Esophagus squamous epithelium (tissue), 5 donors: Measurements from ENCODE around the gene MYH7B. TPM values are rescaled to one million over a fixed set of nuclear protein-coding genes. Genes with fewer than 3 reads are reported as not detected.

Source experiments
- DNase-seq: peaks from one replicate; lab custom pipeline; 2025; lab: John Stamatoyannopoulos, UW
- H3K27ac ChIP-seq, 4 donors: fragments of 200-600 bp; sonication (generic); one replicate each; pipeline ENCODE4 v1.5.1; 2016 to 2019; ENCODE audit warnings: mild to moderate bottlenecking in 1 of 4
- H3K27me3 ChIP-seq, 4 donors: fragments of 200-600 bp; sonication (generic); 1 replicate in 3 of 4; 2 replicates in 1 of 4; pipeline versions ENCODE4 v1.5.1 to v1.6.0; 2017 to 2021; ENCODE audit warnings: antibody characterized with exemption in 1 of 4
- H3K36me3 ChIP-seq, 3 donors: fragments of 200-600 bp; sonication (generic); one replicate each; pipeline ENCODE4 v1.5.1; 2016 to 2019
- H3K4me1 ChIP-seq, 3 donors: fragments of 200-600 bp; sonication (generic); one replicate each; pipeline ENCODE4 v1.5.1; 2017 to 2019
- H3K4me3 ChIP-seq, 4 donors: fragments of 200-600 bp; sonication (generic); 1 replicate in 3 of 4; 2 replicates in 1 of 4; pipeline ENCODE4 v1.5.1; 2016 to 2019; ENCODE audit warnings: mild to moderate bottlenecking in 2 of 4, moderate library complexity in 1 of 4
- H3K9me3 ChIP-seq, 3 donors: fragments of 200-600 bp; sonication (generic); one replicate each; pipeline ENCODE4 v1.5.1; 2016 to 2019
- POLR2A ChIP-seq, 4 donors: fragments of 450-650 bp; IDR thresholded peaks; one replicate each; pipeline ENCODE4 v1.6.1; 2017; ENCODE audit warnings: antibody characterized with exemption in 4 of 4, mild to moderate bottlenecking in 4 of 4, moderate library complexity in 3 of 4
- WGBS, 2 donors: methylation state at CpG; one replicate each; pipeline ENCODE4 v1.1.5; 2018; 5-methylcytosine and 5-hydroxymethylcytosine counted together
- intact Hi-C: fragments of 100-400 bp; cut with DNase I; formaldehyde crosslinking; loops from one replicate; pipeline ENCODE4 v1.15.0; 2022
- total RNA-seq, 4 donors: library from RNA; depleted of rRNA; stranded (reverse); fragments of >200 nt; gene quantifications; one replicate each; pipeline ENCODE4 v1.1.0, GENCODE V29; 2016
- TF ChIP-seq, protein P1 (sequence below), 6 experiments: fragments of 450-650 bp in 4 of 6; fragments of 200-600 bp in 2 of 6; sonication (generic) in 2 of 6; IDR thresholded peaks; one replicate each; pipeline ENCODE4 v1.5.1; 2016 to 2019; ENCODE audit warnings: antibody characterized with exemption in 6 of 6, mild to moderate bottlenecking in 4 of 6, moderate library complexity in 4 of 6
- donor health status: DM: yes; HTN: yes; CAD: no.

The MYH7B gene
- total RNA-seq, 4 donors from 2014 or later, result 0.19 TPM; not detected in 3

DNA sequence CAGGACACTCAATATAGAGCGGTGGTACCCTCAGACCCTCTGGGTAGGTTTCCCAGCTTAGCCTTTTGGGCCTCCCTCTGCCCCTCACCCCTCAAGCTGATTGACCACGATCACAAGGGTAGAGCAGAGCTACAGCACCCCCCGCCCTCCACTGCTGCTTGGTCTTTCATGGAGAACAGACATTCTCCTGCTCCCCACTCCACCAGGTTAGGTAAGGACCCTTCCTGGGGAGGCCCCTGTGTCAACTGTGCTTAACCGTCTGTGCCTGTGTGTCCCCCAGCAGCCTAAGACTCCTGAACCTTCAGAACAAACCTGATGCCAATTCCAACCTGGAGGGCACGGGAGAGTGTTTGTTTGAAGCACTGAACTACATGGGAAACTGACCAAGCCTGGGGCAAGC lies 11.8 kb downstream of the MYH7B start:
- Histone ChIP-seq H3K4me1 (no peaks in the 10 kb centered on the region), H3K9me3 (no peaks in the 10 kb centered on the region), H3K27ac (no peak overlapping the region), H3K4me3 (no peak overlapping the region), H3K27me3 (no peaks in the 10 kb centered on the region), H3K36me3 (no peaks in the 10 kb centered on the region)
- WGBS, 2 donors, result 66 to 80% methylated on average over 1 to 2 of the region's 5 CpGs
- no peak for DNase-seq
- TF ChIP-seq, protein P1, sequence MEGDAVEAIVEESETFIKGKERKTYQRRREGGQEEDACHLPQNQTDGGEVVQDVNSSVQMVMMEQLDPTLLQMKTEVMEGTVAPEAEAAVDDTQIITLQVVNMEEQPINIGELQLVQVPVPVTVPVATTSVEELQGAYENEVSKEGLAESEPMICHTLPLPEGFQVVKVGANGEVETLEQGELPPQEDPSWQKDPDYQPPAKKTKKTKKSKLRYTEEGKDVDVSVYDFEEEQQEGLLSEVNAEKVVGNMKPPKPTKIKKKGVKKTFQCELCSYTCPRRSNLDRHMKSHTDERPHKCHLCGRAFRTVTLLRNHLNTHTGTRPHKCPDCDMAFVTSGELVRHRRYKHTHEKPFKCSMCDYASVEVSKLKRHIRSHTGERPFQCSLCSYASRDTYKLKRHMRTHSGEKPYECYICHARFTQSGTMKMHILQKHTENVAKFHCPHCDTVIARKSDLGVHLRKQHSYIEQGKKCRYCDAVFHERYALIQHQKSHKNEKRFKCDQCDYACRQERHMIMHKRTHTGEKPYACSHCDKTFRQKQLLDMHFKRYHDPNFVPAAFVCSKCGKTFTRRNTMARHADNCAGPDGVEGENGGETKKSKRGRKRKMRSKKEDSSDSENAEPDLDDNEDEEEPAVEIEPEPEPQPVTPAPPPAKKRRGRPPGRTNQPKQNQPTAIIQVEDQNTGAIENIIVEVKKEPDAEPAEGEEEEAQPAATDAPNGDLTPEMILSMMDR (IDR thresholded peaks at IDR 0.05), result no peak
- no peak for TF ChIP-seq POLR2A (IDR thresholded peaks at IDR 0.05)
- intact Hi-C loops, result no loop called here

DNA sequence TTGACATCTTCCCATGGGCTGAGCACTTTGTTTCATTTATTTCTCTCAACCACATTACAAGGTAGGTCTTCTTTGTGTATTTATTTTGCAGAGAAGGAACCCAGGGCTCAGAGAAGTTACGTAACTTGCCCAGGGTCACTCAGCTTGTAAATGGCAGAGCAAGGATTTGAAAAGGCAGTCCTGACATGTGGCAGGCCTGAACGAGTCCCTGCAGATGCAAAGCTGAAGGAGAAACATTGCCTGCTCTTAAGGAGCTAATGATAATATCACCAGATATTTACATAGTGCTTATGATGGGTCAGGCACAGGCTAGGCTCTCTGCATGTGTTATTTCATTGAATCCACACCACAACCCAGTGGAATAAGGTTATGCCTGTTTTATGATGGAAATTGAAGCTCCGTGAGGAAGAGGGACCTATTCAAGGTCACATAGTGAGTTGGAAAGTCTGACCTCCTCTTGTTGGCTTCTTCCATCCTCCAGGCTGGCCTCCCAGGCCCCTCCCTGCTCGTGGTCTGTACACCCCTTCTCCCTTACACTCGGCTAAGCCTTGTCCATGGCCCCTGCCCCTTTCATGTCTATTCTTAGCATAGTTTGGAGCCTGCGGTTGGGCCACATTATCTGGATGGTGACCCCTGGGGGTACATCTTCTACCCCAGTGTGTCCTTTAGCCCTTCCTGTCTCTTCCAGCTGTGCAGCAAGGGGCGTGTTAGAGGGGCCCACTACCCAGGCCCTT lies 12.5 kb downstream of the MYH7B start:
- intact Hi-C loops, result no loop called here
- DNase-seq, result no peak
- Histone ChIP-seq H3K4me3 (no peak overlapping the region), H3K27ac (no peak overlapping the region), H3K36me3 (no peaks in the 10 kb centered on the region), H3K9me3 (no peaks in the 10 kb centered on the region), H3K27me3 (no peaks in the 10 kb centered on the region), H3K4me1 (no peaks in the 10 kb centered on the region)
- WGBS, 2 donors, result 62 to 66% methylated on average over 6 to 7 of the region's 7 CpGs
- TF ChIP-seq, protein P1 (IDR thresholded peaks at IDR 0.05), result no peak
- TF ChIP-seq POLR2A (IDR thresholded peaks at IDR 0.05), result no peak

DNA sequence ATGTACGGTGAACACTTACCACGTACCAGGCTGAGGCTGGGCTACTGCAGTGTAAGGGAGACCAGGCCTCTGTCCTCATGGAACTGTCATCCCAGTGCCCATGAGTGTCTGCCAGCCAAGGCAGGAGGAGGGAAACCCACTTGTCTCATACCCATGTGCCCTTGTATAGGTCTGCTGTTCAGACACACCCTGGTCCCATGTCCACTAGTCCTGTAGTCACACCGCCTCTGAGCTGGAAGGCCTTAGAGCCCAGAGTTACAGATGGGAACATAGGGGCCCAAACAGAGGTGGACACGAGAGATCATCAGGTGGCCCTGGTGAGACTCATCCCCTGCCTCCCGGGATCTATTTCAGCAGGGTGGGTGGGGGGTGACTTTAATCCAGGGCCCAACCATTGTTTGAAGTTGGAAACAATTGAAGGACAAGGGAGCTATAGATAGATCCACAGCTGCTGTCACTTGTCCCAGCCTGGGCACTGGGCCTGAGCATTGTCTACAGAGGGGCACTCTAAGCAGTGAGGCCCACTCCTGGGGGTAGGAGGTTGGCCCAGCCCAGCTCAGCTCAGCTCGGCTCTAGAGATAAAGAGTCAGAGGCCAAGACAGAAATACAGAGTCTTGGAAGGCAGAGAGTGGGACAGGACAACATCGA lies 14.6 kb downstream of the MYH7B start:
- DNase-seq, result no peak
- no peaks in the 10 kb centered on the region for H3K4me1 ChIP-seq
- H3K27me3 ChIP-seq, result no peaks in the 10 kb centered on the region
- H3K4me3 ChIP-seq, result no peak overlapping the region
- intact Hi-C loops, result no loop called here
- H3K9me3 ChIP-seq, result no peaks in the 10 kb centered on the region
- TF ChIP-seq, protein P1 (IDR thresholded peaks at IDR 0.05), result no peak
- TF ChIP-seq POLR2A (IDR thresholded peaks at IDR 0.05), result no peak
- 89 to 95% methylated on average over 4 to 6 of the region's 7 CpGs for WGBS, 2 donors
- H3K27ac ChIP-seq, result no peak overlapping the region
- no peaks in the 10 kb centered on the region for H3K36me3 ChIP-seq

DNA sequence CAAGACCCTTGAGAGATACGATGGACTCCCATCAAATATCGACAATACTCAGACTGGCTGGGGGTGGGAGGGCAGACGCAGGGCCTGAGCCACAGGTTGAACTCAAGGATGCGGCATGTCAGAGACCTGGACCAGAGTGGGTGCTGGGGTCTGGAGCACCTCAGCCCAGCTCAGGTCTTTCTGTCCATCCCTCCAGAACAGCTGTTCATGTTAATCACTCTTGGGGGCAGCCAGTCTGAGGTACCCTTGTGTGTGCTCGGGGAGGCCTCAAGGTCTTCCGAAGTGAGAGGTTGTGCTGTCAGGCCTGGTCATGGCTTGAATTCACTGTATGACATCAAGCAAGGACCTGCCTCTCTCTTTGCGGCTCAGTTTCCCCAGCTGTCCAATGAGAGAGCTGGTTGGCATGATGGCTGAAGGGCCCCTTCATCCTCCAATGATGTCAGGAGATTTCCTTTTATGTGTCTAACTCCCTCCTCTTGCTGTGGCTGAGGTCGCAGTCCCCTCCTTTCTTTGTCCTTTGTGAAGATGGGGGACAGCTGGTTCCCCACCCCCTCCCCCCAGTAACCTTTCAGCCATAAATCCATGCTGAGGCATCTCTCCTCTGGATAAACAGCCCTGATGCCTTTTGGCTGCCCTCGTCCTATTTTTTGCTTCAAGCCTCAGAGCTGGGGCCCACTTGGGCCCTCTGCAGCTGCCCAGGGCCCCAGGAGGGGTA lies 15.3 kb downstream of the MYH7B start:
- H3K27ac ChIP-seq, result no peak overlapping the region
- 91 to 96% methylated on average over 8 of the region's 9 CpGs for WGBS, 2 donors
- intact Hi-C loops, result no loop called here
- no peaks in the 10 kb centered on the region for H3K9me3 ChIP-seq
- H3K27me3 ChIP-seq, result no peaks in the 10 kb centered on the region
- H3K4me3 ChIP-seq, result no peak overlapping the region
- no peak for DNase-seq
- no peaks in the 10 kb centered on the region for H3K4me1 ChIP-seq
- TF ChIP-seq, protein P1 (IDR thresholded peaks at IDR 0.05), result no peak
- no peak for TF ChIP-seq POLR2A (IDR thresholded peaks at IDR 0.05)
- no peaks in the 10 kb centered on the region for H3K36me3 ChIP-seq
